ENCODE data around the gene CISH. TPM values are rescaled to one million over a fixed set of nuclear protein-coding genes. Genes with fewer than 3 reads are reported as not detected.

The CISH gene
- total and polyA plus RNA-seq, 9 of the 15 experiments (the other 6 are each of a cell fraction or from before 2014, with no cell fraction given): 1.7 to 47.7 (median 18.3) TPM

DNA sequence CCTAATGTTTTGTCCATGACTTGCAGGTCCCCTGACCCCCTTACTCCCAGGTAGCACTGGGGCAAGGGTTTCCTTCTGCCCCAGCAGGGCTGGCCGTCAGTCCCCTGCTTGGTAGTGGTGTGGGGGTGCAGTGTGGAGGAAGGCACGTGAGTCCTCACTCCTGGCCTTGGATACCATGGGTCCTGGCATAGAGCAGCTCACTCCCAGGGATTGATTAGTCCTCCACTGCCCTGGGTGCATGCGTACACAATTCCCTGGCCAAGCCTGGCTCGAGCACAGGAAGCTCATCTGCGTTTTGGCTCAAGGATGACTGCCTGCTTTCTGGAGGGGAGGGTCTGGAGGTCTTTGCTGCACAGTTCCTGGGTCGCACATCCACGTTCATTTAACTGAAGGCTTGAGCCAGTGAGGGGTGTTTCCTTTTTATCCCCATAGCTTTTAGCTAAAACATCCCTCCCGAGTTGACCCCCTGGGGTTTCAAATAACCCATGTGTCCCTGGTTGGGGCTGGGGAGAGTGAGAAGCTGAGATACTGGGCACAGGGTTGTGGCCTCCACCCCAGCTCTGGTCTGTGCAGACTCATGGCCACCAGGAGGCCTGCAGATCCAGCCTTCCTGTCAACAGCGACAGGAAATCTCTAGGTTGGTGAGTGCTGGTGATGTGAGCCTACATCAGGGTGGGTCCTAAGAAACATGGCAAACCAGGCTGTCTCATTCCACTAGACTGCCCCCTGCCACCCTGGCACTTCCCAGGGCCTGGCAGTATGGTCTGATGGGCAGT is 30.7 kb downstream of the CISH start:
- ATAC-seq: 0 out of 3 replicates have a peak, but pooled peaks have one; percentile 21
- FAIRE-seq: no peak
- Histone ChIP-seq H4K20me1 (replicated peaks; ENCODE audit: control insufficient read depth, insufficient read depth, low read length) (no peaks in the 10 kb centered on the region), H3K36me3 (ENCODE audit: control insufficient read depth, insufficient read depth, low read length) (peaks cover 59% of the 10 kb centered on the region; the same call in 2 of the 3 replicates), H3K79me2 (ENCODE audit: control insufficient read depth, insufficient read depth, low read length) (no peaks in the 10 kb centered on the region), H3K27me3 (ENCODE audit: control insufficient read depth in 2 of 2, insufficient read depth in 2 of 2, low read length in 2 of 2) (no peaks in the 10 kb centered on the region), H3K9ac (ENCODE audit: insufficient read depth in 1 of 2, low read depth in 2 of 2, low read length in 2 of 2) (peak overlapping the region in 1 of 2 experiments; percentile 68; a peak in 2 of 4 replicates), H3K4me2 (ENCODE audit: insufficient read depth, low read length) (no peak overlapping the region), H3K9me3 (replicated peaks; ENCODE audit: control insufficient read depth, insufficient read depth, low read depth, low read length) (no peaks in the 10 kb centered on the region), H3K27ac (ENCODE audit: extremely low read depth, low read depth, low read length) (no peak overlapping the region), H3K4me1 (replicated peaks in 1 of 2; ENCODE audit: control insufficient read depth in 2 of 2, insufficient read depth in 2 of 2, low read length in 2 of 2) (peaks cover 13 to 19% of the 10 kb centered on the region in 2 experiments; a peak in 4 of 5 replicates), H2AFZ (ENCODE audit: low read depth, low read length) (no peak overlapping the region), H3K9me1 (ENCODE audit: control insufficient read depth, insufficient read depth, low read length) (no peaks in the 10 kb centered on the region), H3K4me3 (no peak overlapping the region)
- DNase-seq (ENCODE audit: extremely low read depth in 1 of 4, low spot score in 3 of 4): no peak
- in situ Hi-C loops (cut with MboI) (no loop called here), intact Hi-C loops (cut with micrococcal nuclease) (no loop called here)
- 0 out of 4 replicates have a peak, but pooled peaks of 1 of the 2 experiments have one; percentile 7 for TF ChIP-seq RAD21 (CRISPR knock-in tag; conservative IDR thresholded peaks at IDR 0.05 in 1 of 2, IDR thresholded peaks at IDR 0.05 in 1 of 2)
- TF ChIP-seq ZBTB34 (CRISPR knock-in tag; IDR thresholded peaks at IDR 0.05): no peak
- POLR2A ChIA-PET: interaction anchor here (0.7 to 1.5 kb wide), 5 partner anchors 9 to 1556 kb away, joined by 3 to 7 read pairs (median 5); partner anchors contain the start of gene CISH
- BruUV-seq (replicated peaks): no TSS peak
- CTCF ChIA-PET (ENCODE audit: low intra/inter-chr PET ratio): no interaction called here
- 60% methylated on average over 6 of the region's 9 CpGs for WGBS (ENCODE audit: insufficient coverage, low coverage, missing lambda C conversion rate)

Measured in K562 (cell line).